ENCODE measurements around the gene CCDC34.
"Not testable (repeated sequence)": the region's sequence is repeated elsewhere in the genome, so short reads cannot be mapped to it uniquely, and the experiment has no call there.

CCDC34 gene

GRCh38 chr11:27321340-27321739, 41.7 kb downstream of the CCDC34 start:
- not testable (repeated sequence) for DNase-seq

- peak; percentile 82 for DNase-seq
Observed at GRCh38 chr11:27319072-27319471, 43.9 kb downstream of the CCDC34 start.

DNA sequence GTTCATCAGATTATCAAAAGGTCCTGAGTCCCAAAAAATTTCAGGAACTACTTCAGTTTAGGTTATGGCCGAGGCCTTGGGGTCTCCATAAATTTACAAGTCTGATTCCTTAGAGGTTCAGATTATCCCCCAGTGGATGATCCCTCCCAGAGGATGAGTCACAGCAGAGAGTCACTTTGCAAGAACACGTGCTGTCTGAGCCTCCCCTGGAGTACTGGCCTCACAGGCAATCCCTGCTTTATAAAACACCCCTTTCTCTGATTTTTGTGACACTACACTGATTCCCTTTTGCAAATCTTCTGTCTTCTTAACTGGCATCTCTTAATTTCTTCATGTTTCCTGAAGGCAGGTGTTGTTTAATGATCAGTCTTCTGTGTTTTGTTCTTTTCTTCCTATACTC, 45.3 kb downstream of the CCDC34 start:
- peak; percentile 74 for DNase-seq

GRCh38 chr11:27315836-27316235, 47.2 kb downstream of the CCDC34 start:
- peak; percentile 62 for DNase-seq

- peak; percentile 74 for DNase-seq
Observed at GRCh38 chr11:27313157-27313821, 49.7 kb downstream of the CCDC34 start.

DNA sequence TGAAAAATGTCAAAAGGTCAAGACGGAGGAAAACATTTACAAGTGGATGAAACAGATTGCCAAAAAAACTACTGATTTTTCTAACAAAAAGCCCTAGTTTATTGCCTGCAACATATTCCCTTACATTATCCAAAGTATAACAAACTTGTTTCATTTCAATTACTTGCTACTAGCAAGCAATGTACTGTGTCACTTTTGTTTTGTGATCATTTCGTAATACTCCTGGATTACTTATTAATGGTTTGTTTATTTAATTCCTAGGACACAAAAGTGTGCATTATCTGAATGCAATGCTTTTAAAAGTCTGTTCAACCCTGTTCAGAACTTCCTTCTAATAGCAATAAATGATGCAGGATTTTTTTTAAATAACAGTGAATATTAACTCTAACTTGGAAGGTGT, 50.9 kb downstream of the CCDC34 start:
- no peak for DNase-seq

DNA sequence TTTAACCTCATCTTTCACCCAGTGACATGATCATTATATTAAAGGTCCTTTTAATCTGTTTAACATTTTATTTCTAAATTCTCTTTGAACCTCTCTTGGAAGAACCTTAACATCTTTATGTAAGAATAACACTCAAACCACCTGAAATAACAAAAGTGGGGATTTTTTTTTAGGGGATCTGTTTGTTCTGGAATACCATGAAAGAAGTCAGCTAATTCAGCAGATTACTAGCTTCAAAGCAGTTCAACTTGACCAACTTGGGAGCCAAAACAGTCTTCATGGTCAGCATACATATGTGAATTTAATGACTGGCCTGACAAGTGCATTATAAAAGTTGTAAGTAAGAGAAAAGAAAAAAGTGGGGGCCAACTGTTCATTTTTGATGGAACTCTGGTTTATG, 52.3 kb downstream of the CCDC34 start:
- DNase-seq: no peak

DNA sequence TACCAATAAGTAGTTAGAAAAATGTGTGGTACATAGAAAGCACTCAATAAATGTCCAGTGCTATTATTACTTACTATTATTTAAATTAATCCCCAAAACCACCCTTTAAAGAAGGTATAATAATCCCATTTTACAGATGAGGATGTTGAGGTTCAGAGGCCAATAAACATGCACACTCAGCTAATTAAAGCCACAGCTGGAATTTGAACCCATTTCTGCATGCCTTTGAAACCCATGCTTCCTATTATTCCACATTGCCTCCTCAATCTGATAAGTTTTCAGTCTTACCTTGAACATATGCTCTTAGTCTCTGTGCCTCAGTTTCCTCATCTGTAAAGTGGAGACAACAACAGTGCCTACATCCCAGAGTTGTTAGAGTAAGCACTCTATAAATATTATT, 52.8 kb downstream of the CCDC34 start:
- no peak for DNase-seq

- DNase-seq: peak; percentile 92
Observed at GRCh38 chr11:27309046-27309445, 54.0 kb downstream of the CCDC34 start.

DNA sequence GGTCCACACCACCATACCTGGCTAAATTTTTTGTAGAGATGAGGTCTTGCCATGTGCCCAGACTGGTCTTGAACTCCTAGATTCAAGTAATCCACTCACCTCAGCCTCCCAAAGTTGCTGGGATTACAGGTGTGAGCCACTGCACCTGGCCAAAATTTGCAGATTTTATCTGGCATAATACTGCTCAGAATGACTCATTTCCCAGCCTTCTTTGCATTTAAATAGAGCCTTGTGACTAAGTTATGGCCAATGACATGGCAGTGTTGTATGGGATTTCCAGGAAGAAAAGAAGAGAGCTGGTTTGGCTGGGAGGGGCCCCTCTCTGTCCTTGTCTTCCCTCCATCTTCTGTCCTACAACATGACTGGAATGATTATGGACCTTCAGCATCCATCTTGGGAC, 55.8 kb downstream of the CCDC34 start:
- DNase-seq: no peak

GRCh38 chr11:27305751-27306150, 57.3 kb downstream of the CCDC34 start:
- no peak for DNase-seq

DNA sequence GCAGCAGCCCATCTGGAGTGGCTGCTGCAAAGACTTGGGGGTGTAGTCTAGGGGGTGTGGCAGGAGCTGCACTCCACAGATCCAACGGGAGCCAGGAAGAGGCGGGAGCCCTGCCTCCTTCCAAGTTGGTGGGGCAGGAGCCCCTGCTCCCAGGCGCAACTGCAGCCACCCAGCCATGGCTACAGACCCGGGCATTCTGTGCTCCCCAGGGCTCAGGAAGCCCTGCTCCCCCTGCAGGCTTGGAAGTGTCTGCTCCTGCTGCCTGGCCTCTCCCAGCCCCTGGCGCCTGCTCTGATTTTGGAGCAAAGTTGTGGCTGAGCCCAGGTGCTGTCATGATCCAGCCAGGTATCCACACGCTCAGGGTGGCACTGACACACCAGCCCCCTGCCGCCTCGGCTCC, 58.5 kb downstream of the CCDC34 start:
- no peak for DNase-seq

DNA sequence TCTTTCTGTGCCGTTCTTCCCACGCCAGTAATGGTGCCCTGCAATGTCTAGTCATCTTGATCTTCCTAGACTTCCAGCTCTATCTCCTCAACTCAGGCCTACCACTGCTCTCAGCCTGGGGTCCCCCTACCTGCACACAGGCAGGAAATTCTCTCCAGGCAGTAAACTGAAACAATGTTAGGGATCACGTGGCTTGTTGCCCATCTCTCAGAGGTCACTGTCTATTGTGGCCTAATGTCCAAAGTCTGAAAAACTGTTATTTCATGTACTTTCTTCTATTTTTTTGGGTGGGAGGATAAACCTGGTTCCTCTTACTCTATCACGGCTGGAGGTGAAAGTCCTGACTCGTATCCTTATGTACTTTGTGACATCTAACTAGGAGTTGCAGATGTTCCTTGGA, 59.1 kb downstream of the CCDC34 start:
- no peak for DNase-seq

- peak; percentile 36 for DNase-seq
Observed at GRCh38 chr11:27300974-27301373, 62.0 kb downstream of the CCDC34 start.

- DNase-seq: peak; percentile 65
Observed at GRCh38 chr11:27297616-27298015, 65.4 kb downstream of the CCDC34 start.

DNA sequence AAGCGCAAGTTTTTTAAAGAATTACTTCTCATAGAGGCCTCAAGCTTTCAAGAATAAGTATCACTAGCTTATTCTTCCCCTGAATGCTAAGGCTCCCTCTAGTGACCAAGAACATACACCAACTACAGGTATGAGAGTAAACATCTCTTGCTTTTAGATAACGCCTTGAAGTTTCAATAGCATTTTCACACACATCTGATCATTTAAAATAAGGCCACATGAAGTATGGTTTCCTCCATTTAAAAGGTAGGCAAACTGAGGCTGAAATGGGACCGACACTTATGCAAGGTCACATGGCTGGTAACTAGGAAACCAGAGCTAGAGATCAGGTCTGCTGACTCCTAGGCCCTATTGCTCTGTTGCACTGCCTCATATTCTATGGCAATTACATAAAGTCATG, 66.5 kb downstream of the CCDC34 start:
- DNase-seq: peak; percentile 67

DNA sequence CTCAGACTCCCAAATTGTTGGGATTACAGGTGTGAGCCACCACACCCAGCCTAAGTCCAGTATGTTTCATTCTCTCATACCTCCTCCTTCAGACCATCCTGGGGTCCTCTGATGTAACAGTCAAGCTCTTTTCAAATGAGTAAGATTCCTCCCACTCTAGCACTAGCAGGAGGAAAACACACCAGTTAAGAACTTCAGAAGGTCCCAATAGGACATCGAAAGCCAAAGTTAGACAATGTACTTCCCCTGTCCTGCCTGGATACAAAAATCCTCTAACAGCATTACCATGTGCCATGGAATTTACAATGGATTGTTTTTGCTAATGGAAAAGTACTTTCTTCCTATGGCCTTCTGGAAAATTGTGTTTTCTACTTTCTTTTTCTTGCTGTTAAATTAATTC, 67.1 kb downstream of the CCDC34 start:
- DNase-seq: no peak

DNA sequence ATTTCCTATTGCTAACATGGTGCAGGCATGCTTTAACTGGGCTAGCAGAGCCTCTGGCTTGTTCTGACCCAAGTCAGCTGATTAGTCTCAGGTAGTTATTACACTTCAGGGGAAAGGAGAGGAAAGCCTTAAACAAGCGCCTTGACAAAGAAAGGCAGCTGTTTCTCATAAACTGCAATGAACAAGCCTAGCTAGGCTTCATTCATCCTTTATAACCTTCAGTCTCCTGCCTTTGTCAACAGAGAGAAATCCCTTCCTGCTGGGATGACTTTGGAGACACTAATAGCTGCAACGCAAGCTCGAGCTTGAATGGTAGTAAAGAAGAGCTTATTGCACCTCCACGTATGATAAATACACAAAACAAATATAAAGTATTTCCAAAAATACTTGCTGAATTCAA, 68.4 kb downstream of the CCDC34 start:
- DNase-seq: peak; percentile 26

GRCh38 chr11:27293515-27294417, 69.2 kb downstream of the CCDC34 start:
- DNase-seq: peak; percentile 86

- DNase-seq: no peak
Observed at GRCh38 chr11:27292637-27293010, 70.4 kb downstream of the CCDC34 start.

- DNase-seq: peak; percentile 80
Observed at GRCh38 chr11:27291954-27292636, 70.9 kb downstream of the CCDC34 start.

DNA sequence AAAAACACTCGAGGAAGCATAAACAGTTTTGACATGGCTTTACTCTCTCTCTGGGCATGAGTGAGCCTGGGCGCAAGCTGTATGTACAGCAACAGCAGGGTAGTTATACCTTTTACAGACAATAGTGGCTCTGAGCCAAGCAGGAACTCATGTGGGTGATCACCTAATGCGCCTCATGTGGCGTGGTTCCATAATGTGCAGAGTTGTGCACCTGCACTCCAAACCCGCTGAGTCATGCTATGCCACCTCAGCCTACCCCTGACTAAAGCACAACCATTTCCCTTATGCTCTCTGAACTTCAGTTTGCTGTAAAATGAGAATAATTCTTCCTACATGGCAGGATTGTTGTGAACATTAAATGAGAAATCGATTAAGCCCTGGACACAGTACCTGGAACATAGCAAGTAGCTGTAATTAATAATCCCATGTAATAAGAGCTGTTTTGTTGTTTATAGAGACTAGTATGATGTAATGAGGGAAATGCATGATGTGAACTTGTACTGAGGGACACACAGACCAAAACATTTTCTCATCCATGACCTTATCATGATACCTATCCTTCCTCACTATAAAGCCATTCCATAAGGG, 71.6 kb downstream of the CCDC34 start:
- DNase-seq: no peak
